NOMO-1 treated with DMSO at 0.1 percent for 48 hours (cell line): ENCODE results near the gene NUBP2.
A peak's percentile ranks its signal among the peaks of the same experiment; 100 is the strongest.

ENCODE experiments used
- DNase-seq: peaks from one replicate; lab custom pipeline; 2025; ENCODE audit not compliant: unreplicated experiment; lab: John Stamatoyannopoulos, UW

The NUBP2 gene

GRCh38 chr16:1823821-1824220 lies 41.1 kb downstream of the NUBP2 start:
- DNase-seq: no peak

GRCh38 chr16:1825381-1825863 lies 42.7 kb downstream of the NUBP2 start:
- no peak for DNase-seq

DNA sequence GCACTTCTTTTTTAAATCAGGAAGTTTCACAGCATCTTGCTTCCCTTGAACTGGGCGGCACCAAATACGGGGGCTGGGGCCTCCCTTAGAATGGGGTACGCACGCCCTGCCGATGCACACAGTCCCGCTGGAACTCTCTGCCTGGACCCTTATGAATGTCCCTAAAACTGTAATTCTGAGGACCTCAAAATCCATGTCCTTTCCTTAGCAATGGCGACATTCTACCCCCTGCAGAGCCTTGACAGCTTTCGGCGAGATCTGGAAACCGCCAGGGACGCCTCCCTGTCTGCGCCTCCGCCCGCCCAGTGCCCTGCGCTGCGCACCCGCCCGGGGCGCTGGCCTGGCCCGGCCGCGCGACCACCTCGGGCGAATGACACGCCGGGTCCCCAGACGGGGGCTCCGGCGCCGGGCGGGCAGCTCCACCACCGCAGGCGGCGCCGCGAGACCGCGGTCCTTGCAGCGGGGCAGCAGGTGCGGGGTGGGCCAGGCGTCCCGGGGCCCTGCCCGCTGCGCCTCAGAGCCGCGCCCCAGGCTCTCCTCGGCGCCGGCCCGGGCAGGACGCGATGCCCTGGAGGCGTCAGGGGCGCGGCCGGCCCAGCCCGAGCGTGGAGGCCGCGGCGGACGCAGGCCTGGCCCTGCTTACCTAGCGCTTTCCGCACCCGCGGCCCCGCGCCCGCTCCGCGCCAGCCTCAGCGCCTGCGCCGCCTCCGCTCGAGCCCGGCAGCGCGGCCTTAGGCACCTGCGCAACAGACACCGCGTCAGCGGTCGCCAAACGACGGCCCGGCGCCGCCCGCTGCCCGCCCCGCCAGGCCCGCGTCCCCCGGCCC lies 43.3 kb downstream of the NUBP2 start:
- DNase-seq: peak; percentile 43

GRCh38 chr16:1826691-1827573 lies 44.2 kb downstream of the NUBP2 start, which contains the start of the genes FAHD1 and HAGH:
Gene FAHD1, plus strand, starts transcription at chr16:1827206. Its CDS starts 33 bp downstream, at chr16:1827239.
Gene HAGH, minus strand, starts transcription at chr16:1826825. Its CDS starts 38 bp downstream, at chr16:1826787.
- DNase-seq: peak; percentile 80

DNA sequence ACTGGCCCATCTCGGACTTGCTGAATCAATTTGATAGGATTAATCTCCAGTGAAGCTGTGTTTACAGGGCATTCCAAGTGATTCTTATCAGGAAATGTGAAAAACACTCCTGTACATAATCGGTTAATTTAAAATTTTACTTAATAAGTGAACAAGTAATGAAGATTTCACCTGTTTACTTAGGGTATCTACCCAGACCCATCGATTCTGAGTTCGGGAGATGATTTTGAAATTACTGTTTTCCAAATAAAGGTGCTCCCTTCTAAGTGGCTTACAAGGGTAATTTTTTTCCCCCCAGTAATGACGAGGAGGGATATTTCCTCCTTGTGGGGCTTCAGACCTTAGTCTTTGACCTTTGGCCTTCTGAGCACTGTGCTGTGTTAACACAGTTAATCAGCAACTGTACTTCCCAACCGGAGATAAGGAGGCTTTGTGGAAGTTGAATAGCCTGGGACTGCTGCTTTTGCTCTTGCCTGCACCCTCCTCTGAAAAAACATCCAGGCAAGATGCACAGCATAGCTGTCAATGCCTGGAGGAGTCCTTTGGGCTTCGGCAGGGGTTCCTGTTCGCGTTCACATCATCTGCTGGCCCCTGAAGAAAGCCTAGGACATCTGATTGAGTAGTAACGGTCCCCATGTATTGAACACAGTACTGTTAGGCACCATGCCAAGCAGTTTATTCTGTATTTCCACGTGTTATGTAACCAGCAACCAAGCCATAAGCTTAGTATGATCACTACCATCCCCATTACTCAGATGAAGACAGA lies 46.1 kb downstream of the NUBP2 start:
- no peak for DNase-seq

DNA sequence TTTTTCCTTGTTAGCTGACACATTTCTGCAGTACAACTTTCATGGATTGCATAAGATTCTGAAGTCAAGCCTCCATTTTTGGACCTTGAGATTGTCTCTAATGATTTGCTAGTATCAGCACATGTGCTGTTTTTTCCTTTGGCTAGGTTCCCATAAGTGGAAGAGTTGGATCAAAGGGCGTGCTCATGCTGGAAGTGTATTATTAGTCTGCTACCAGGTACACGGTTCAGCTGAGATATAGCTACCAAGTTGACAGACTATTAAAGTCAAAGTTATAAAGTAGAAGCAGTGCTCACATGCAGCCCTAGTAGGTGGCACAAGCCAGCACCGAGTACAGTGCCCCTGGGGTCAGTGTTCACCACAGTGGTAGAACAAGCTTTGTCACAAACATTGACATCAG lies 47.5 kb downstream of the NUBP2 start:
- DNase-seq: no peak

DNA sequence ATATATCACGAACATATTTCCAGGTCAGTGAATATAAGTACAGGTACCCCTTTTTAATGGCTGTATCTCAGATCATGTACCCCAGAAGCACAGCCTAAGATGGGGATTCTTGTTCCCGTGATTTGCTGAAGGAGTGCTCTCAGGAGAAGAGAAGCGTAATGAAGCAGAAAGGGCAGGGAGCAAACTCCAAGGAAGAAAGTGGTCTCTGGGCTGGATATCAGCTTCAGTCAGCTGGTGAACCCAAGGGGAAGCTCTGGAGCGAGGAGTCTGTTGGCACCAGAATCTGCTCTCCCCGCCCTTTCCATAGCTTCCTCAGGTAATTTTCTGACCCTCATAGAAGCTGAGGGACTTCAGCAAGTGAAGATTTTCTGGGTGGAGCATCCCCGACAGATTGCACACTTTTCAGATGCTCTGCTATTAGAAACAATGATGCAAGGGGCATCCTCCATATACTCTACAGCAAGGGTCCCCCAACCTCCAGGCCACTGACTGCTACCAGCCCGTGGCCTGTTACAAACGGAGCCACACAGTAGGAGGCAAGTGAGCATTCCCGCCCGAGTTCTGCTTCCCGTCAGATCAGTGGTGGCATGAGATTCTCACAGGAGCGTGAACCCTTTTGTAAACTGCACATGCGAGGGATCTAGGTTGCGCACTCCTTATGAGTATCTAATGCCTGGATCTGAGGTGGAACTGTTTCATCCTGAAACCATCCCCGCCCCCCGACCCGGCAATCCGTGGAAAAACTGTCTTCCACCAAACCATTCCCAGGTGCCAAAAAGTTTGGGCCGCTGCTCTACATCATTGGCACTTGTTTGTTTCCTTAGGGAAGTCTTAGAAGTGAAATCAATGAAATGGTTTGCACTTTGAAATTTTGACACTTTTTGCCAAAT lies 48.7 kb downstream of the NUBP2 start:
- DNase-seq: no peak

DNA sequence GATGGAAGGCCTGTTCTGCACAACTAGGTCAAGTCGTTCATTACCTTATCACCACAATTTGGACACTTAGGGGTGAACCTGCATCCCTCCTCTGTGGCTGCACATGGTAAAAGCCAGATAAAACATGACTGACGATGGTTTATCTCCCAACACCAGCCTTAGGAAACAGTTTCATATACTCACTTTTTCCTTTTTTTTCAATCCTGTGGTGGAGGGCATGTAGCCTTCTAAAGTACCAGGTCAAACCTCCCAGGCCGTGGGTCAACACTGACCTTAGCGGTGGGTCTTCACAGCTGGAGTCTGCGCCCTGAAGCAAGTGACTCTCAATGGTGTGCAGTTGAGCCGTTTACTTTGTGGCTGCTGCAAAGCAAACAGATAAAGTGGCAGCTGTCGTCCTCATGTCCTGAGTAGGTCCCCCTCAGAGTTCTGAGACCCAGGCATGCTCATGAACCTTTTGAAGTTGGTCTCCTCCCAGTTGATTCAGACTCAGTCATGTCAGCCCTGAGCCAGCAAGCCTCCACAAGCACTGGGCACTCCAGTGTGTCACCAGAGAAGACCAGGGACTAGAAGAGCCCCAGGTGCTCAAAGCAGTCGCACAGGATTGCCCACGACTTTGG lies 50.2 kb downstream of the NUBP2 start:
- no peak for DNase-seq

GRCh38 chr16:1834096-1834495 lies 51.3 kb downstream of the NUBP2 start:
- no peak for DNase-seq
